GM21737 (cell line): ENCODE results near the gene OVOL2.

Experiments
- ATAC-seq: cut with Tn5 transposase; IDR thresholded peaks from one replicate; pipeline ENCODE4 v1.9.1; 2021; ENCODE audit warnings: mild to moderate bottlenecking, moderate library complexity; ENCODE audit not compliant: unreplicated experiment

Gene OVOL2

DNA sequence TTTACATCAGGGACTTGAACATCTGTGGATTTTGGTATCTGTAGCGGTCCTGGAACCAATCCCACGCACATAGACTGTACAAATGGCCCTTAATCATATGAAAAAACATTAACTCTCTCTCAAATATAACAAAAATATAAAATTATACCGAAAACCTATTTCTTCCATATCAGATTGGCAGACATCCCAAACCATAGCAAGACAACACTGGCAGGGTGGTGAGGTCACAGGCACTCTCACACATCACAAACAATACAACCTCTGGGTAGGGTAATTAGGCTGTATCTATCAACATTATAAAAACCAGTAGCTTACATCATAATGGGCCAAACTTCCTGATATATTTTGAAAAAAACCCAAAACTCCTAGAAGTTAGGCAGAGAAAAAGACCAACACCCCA lies 40.9 kb downstream of the OVOL2 start:
- ATAC-seq: no peak

DNA sequence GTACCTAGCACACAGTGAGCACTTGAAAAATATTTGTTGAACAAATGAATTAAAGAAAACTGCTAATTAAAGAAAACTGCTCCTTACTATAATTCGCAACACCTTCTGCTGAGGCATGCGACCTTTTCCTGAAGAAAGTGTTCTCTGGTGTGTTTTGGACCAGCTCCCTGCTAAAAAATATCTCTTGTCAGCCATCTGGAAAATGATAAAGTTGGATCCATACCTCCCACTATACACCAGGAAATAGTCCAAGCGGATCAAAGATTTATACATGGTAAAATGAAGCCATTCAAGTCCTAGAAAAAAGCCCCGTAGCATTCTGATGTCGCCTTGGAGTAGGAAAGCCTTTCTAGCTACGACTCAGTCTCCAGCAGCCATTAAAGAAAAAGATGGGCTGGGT lies 43.3 kb downstream of the OVOL2 start:
- no peak for ATAC-seq

DNA sequence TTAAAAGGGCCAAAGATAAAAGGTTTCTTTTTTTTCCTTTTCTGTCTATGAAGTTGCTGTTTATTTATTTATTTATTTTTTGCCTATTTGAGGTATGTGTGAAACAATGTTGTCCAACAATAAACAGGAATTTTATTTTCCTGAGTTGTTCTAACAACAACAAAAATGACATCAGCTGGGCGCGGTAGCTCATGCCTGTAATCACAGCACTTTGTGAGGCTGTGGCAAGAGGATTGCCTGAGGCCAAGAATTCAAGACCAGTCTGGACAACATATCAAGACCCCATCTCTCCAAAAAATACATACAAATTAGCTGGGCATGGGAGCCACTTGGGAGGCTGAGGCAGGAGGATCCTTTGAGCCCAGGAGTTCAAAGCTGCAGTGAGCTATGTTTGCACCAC lies 44.8 kb downstream of the OVOL2 start:
- ATAC-seq: no peak

DNA sequence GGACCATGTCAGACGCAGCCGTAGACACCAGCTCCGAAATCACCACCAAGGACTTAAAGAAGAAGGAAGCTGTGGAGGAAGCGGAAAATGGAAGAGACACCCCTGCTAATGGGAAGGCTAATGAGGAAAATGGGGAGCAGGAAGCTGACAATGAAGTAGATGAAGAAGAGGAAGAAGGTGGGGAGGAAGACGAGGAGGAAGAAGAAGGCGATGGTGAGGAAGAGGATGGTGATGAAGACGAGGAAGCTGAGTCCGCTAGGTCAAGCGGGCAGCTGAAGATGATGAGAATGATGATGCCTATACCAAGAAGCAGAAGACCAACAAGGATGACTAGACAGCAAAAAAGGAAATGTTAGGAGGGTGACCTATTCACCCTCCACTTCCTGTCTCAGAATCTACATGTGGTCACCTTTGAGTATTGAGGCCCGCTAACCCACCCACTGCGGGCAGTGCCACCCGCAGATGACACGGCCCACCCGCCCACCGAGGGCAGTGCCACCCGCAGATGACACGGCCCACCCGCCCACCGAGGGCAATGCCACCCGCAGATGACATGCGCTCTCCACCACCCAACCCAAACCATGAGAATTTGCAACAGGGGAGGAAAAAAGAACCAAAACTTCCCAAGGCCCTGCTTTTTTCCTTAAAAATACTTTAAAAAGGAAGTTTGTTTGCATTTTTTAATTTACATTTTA lies 45.6 kb downstream of the OVOL2 start:
- ATAC-seq: no peak

DNA sequence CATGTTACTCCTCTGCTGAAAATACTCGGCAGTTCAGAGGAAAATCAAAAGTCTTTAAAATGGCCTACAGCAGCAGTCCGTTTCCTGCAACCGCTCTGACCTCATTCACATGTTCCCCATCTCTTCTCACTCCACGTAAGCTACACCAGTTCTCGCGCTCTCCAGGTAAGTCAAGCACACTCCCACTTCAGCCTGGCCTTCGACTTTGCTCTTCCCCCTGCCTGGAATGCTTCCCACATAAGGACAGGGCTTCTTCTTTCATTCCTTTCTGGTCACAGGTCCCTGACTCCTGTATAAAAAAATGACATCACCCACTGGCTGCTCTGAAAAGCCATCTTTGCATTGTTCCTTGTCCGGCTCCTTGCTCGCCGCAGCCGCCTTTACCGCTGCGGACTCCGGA lies 46.2 kb downstream of the OVOL2 start:
- ATAC-seq: no peak

DNA sequence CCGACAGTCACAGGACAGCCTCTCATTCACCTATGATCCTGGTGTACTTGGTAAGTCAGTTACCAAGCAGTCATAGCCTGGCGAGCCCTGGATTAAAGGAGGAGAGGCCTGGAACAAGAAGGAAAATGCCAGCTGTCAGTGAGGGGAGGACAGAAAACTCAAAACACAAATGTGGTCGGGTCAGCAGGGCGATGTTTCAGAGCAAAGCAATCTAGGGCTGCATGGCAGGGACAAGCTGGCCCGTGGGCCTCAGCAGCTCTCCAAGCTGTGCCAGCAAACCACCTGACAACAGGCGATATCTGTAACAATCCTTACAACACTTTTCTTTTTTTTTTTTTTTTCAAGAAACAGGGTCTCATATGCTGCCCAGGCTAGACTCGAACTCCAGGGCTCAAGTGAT lies 48.6 kb downstream of the OVOL2 start:
- no peak for ATAC-seq

DNA sequence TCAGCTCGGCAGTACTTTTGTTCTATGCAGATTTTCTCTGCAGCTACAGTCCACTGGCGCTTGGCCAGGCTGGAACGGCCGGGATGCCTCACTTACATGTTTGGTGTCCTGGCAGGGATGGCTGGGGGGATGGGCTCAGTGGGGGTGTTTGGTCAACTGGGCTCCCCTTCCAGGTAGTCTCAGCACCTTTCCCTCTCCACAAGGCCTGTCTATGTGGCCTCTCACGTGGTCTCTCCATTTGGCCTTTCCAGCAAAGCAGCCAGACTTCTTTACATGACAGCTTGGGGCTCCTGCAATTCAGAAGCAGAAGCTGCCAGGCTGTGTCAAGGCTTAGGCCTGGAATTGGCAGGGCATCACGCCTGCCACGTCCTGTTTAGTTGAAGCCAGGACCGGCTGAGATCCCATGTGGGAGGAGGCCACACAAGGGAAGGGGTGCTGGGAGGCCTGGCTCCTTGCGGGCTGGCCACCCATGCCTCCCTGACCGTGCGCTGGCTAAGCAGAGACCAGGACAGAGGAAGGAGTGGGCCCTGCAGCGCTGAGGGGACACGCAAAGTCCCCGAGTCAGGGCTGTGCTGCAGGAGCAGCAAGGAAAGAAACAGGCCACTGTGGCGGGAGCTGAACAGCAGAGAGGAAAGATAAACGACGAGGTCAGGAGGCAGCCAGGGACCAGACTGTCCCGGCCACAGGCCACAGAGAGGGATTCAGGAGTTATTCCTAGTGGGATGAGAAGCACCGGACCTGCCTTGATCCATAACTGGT lies 50.0 kb downstream of the OVOL2 start:
- ATAC-seq: no peak

DNA sequence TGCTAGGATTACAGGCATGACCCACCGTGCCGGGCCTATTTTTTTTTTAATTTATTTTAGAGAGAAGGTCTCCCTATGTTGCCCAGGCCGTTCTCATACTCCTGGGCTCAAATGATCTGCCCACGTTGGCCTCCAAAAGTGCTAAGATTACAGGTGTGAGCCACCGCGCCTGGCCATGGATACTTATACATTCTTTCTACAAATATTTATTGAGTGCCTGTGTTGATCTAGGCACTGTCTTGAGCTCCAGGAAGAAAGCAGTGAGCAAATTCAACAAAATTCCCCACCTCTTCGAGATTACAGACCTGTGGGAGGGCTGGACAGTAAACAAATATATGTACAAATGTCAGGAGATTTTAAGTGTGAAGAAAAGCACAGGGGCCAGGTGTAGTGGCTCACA lies 51.0 kb downstream of the OVOL2 start:
- ATAC-seq: no peak

DNA sequence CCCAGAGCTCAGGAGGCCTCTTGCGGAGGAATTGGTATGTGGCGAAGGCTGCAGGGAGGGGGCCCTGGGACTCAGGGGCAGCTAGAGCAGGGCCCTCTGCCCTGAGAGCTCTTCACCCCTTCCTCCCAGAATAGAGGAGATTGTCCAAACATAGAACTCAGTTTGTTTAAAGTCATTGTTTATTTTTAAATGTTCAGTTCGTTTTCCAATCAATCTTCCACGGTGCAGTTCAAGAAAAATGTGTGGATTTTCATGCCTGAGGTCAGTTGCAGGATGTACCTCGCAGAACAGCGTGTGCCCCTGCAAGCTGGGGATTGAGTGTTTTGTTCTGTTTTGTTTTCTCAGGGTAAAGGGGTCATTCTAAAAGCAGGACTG lies 51.7 kb downstream of the OVOL2 start:
- no peak for ATAC-seq

DNA sequence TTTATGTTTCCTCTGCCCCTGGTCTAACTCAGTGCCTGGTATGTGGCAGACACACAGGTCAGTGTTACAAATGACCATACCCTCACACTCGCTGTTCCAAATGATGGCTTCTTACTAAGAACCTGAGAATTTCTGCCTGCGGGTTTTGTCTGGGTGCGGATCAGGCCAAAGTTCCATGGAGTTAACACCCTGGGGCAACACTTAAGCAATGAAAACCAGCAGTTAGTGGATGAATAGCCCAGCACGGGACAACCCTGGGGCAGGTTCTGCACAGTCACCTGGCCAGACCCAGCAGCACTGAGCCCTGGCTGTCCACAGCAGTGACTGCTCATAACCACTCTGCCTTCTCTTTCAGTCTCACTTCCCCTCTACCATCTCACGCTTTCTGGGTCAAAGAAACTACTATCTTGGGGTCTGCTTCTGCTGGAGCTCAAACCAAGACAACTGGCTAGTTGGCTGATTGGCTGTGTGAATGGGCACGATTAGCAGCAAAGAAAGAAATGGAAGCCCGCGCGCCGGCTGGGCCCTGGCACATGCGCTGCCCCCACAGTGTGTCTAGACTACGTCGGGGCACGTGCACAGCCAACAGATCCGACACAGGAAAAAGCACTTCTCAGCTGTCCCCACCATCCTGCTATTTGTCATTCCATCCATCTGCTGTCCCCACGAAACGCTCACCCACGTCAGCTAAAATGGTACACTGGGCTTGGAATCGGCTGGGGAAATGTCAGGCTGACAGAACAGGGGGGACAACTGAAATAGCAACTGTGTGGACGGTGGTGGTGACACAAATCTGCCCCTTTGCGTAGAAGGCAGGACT lies 52.3 kb downstream of the OVOL2 start:
- peak; percentile 94 for ATAC-seq

DNA sequence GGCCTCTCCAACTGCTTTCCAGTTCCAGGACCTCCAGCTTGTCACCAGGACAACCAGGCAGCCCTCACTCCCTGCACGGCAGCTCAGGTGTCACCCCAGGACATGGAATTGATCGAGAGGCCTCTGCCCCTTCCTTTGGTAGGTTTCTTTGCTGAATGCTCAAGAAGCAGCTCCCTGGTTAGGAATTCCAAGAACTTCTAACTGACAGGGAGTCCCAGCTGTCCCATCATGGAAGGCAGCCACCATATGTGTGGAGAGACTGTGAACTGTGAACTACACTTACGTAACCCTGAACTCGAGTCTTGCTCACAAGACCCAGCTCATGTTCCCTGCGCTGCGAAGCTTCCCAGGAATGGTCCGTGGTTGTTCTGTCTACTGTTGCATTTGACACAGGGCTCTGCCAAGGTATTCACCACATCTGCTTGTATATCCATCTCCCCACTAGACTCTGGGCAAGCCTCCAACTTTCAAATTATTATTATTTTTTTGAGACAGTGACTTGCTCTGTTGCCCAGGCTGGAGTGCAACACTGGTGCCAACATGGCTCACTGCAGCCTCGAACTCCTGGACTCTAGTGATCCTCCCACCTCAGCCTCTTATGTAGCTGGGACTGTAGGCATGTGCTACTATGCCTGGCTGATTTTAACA lies 53.2 kb downstream of the OVOL2 start:
- no peak for ATAC-seq

DNA sequence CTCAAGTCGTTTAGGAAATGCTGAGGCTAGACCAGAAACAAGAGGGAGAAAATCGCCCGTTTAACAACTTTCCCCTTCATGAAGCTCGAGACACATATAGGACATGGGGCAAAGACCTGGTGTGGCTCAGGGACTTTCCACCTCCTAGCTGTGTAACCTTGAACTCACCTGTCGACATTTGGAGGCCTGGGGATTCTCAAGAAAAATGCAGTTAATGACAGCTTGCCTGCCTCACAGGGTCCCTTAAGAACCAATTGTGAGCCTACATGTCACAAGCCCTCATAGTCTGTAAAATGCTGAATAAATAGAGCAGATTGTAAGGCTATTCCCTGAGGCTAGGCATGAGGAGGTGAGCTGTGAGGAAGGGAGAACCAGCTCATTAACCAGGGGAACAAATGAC lies 53.8 kb downstream of the OVOL2 start:
- no peak for ATAC-seq

DNA sequence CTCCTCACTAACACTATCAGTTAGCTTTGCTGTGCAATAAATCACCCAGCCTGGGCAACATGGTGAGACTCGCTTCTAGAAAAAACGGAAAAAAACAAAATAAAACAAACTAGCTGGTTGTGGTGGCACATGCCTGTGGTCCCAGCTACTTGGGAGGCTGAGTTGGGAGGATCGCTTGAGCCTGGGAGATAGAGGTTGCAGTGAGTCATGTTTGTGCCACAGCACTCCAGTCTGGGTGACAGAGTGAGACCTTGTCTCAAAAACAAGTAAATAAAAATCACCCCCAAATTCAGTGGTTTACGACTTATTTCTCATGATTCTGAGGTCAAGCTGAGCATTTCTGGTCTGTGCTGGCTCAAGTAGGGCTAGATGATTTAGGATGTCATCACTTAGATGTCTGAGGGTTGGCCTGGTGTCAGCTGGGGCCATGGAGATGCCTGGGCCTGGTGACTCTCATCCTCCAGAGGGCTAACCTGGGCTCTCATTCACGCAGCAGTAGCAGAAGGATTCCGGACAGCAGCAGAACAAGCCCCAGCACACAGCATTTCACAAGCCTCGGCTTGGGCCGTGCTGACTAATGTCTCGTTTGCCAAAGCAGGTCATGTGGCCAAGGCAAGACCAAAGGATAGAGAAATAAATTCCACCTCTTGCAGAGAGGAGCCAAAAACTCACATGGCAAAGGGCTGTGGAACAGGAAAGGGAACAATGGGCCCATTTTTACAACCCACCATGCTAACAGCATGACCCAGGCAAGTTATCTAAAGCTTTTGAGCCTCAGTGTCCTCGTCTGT lies 56.4 kb downstream of the OVOL2 start:
- no peak for ATAC-seq

DNA sequence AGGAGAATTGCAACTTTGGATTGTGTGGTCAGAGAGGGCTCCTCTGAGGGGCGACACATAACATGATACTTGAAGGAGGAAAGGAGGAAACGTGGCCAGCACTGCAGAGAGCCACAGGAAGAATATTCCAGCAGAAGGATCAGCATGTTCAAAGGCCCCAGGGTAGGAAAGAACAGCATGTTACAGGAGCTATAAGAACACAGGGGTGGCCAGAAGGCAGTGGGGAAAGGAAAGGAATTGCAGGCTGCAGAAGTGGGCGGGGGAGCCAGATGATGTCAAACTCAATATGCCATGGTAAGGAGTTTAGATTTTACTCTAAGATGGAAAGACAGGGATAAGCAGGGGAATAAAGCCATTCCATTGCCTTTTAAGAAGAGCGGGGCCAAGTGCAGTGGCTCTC lies 58.1 kb downstream of the OVOL2 start:
- no peak for ATAC-seq

DNA sequence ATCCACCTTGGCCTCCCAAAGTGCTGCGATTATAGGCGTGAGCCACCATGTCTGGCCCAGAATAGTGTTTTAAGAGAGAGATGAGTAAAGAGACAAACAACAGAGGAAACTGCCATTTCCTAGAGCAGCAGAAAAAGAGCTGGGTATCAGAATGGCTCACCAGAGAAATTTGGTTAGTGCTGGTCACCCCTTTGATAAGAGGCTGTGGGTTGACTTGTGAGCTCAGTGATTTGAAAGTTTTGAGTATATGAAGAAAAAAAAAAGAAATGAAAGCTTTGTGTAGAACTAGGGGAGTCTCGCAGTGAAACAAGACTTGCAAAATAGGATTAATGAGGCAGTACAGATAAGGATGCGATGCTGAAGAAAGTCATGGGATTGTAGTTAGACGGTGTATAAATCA lies 59.3 kb downstream of the OVOL2 start:
- ATAC-seq: peak; percentile 52

DNA sequence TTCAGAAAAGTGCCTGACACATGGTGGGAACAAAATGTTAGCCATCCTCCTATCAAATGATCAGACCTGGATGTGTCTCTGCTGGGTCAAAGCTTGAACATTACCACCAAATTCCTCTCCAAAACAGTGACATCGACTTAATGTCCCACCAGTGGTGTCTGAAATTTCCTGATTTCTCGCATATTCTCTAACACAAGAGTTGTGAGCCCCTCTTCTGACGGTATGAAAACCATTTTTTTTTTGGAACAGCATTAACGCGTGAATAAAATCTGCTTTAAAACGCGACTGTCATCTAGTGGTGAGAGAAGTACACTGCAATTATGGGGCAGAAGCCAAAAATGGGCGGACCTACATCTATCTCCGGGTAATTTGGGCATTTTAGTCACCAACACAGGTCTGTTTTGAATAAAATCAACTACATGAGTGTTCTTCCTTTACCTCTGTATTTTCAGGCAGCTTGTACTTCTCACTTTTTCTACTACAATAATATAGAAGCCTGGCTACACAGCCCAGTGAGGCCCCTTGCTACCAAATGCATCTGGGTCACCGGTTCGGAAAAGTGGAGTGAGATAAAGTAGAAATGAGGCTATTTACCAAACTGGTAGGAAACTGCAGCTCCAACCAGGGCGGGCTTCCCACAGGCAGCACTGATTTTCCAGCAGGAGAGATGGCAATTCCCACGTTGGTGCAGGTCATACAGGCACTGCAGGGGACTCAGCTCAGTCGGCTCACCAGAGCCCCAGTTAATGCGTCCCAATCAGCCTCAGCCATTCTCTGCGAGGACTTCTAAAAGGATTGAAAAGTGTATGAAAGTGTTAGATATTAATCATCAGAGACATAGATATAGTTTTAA lies 61.5 kb downstream of the OVOL2 start:
- no peak for ATAC-seq

DNA sequence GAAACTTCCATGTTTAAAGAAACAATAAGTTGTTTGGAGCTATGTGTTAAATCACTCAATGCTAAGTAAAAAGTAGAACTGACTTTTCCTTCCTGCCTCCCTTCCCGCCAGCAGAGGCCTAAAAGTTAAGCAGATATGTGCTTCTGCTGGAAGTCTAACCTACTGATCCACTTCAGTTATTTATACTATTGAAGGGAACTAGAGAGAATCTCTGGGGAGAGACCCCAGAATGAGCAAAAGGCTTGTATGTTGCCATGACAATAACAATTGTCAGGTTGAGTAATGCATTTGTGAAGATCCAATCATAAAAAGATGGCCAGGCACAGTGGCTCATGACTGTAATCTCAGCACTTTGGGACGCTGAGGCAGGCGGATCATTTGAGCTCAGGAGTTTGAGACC lies 64.2 kb downstream of the OVOL2 start:
- no peak for ATAC-seq

DNA sequence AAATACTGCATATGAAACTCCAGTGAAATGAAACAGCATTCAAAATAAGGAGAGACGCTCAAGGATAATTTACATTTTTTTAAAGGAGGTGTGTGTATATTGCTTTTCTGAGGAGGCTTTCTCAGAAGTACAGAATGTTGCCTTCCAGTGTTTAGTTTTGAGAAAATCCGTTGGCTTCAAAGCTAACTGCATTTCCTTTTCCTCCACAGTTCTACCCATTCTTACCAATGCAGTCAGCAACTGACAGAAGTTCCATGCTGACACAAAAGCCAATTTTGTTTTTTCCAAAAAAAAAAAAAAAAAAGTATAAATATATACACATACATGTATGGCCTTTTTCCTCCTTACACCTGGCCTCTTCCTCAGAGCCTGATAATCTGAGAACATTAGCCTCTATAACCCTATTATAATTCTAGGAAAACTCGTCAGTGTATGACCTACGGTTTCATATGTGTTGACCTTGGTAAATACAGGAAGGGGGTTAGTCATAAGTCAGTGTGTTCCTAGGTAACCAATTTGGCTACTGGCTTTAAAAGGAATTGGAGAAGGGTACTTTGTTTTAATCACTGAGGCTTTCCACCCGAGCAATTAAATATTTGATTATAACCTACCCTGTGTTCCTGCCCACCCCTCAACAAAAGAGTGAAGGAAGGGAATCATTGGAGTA lies 64.7 kb downstream of the OVOL2 start:
- ATAC-seq: no peak

DNA sequence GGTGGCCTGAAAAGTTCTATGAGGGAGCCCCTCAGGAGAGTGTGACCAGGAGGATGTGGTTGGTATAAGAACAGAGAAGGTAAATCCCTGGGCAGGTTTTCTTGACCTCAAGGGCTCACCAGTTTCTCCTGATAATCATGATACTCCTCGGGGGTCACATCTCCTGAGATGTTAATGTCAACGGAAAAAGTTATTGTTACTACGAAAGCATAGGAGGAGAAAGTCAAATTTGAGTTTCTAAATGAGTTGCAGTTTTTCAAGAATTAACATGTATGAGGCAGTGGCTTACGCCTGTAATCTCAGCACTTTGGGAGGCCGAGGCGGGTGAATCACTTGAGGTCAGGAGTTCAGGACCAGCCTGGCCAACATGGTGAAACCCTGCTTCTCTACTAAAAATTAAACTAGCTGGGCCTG lies 65.5 kb downstream of the OVOL2 start:
- ATAC-seq: peak; percentile 50
